Uterus (tissue), 4 donors: Measurements from ENCODE around the gene SLAMF7. TPM values are rescaled to one million over a fixed set of nuclear protein-coding genes. Genes with fewer than 3 reads are reported as not detected.

Experiments used
- DNase-seq, 2 donors: peaks; one replicate each; pipeline ENCODE4 v3.0.0-alpha.2; 2019 to 2020
- H3K27ac ChIP-seq, 2 donors: fragments of 200-600 bp; sonication (generic); 1 replicate in 1 of 2; 2 replicates in 1 of 2; pipeline ENCODE4 v1.5.1; 2016 to 2018
- H3K27me3 ChIP-seq, 2 donors: fragments of 200-600 bp; sonication (generic); one replicate each; pipeline ENCODE4 v1.5.1; 2018 to 2019; ENCODE audit warnings: control low read depth in 1 of 2
- H3K36me3 ChIP-seq, 2 donors: fragments of 200-600 bp; sonication (generic); one replicate each; pipeline ENCODE4 v1.5.1; 2019; ENCODE audit warnings: control low read depth in 1 of 2
- H3K4me1 ChIP-seq, 2 donors: fragments of 200-600 bp; sonication (generic); one replicate each; pipeline ENCODE4 v1.5.1; 2018 to 2019; ENCODE audit warnings: control low read depth in 1 of 2
- H3K4me3 ChIP-seq, 2 donors: fragments of 200-600 bp; sonication (generic); 1 replicate in 1 of 2; 2 replicates in 1 of 2; pipeline ENCODE4 v1.5.1; 2018 to 2019; ENCODE audit warnings: mild to moderate bottlenecking in 1 of 2
- H3K9me3 ChIP-seq, 2 donors: fragments of 200-600 bp; sonication (generic); one replicate each; pipeline ENCODE4 v1.5.1; 2019; ENCODE audit warnings: control low read depth in 1 of 2
- POLR2A ChIP-seq, 2 donors: fragments of 450-650 bp; IDR thresholded peaks; one replicate each; pipeline ENCODE4 v1.6.1; 2016; ENCODE audit warnings: antibody characterized with exemption in 2 of 2, mild to moderate bottlenecking in 1 of 2, moderate library complexity in 1 of 2
- intact Hi-C: fragments of 100-400 bp; cut with DNase I; formaldehyde crosslinking; loops from one replicate; pipeline ENCODE4 v1.15.1; 2023; ENCODE audit warnings: low total_unique reads
- total RNA-seq, 4 donors: library from RNA; depleted of rRNA in 3 of 4; stranded (reverse); fragments of >200 nt in 3 of 4; gene quantifications; one replicate each; pipeline versions ENCODE4 v1.1.0 to v1.2.4, GENCODE V29; 2014 to 2023
- TF ChIP-seq, protein P1 (sequence below), 4 experiments: fragments of 200-600 bp in 2 of 4; fragments of 450-650 bp in 2 of 4; sonication (generic) in 2 of 4; IDR thresholded peaks; one replicate each; pipeline ENCODE4 v1.5.1; 2016 to 2019; ENCODE audit warnings: antibody characterized with exemption in 4 of 4, mild to moderate bottlenecking in 2 of 4, moderate library complexity in 1 of 4
- donor health status: DM: yes; HTN: yes; CAD: no.

The SLAMF7 gene
- total RNA-seq, 4 donors from 2014 or later = 0.76 to 1.6 TPM; not detected in 2

DNA sequence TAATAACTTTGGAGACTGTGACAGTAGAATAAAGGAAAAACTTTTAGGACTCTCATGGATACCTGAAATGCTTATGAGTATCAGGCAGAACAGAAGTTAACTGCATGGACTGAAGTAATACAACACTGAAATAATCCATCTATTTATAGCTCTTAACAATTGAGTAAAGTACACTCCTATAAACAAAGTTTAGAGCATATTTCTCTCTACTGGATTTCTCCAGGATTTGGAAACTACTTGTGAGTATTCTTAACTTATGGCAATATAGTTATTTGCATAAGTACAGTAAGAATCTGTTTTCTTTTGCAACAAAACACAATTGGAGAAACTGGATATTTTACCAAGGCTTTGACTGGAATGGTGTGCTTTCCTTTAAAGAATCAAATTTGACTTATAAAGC is 17.6 kb upstream of the SLAMF7 start:
- Histone ChIP-seq H3K4me1 (no peaks in the 10 kb centered on the region), H3K4me3 (no peak overlapping the region), H3K36me3 (no peaks in the 10 kb centered on the region), H3K27me3 (no peaks in the 10 kb centered on the region), H3K27ac (no peak overlapping the region), H3K9me3 (no peaks in the 10 kb centered on the region)
- DNase-seq = no peak
- intact Hi-C loops = no loop called here
- TF ChIP-seq POLR2A (IDR thresholded peaks at IDR 0.05) = no peak
- TF ChIP-seq, protein P1, sequence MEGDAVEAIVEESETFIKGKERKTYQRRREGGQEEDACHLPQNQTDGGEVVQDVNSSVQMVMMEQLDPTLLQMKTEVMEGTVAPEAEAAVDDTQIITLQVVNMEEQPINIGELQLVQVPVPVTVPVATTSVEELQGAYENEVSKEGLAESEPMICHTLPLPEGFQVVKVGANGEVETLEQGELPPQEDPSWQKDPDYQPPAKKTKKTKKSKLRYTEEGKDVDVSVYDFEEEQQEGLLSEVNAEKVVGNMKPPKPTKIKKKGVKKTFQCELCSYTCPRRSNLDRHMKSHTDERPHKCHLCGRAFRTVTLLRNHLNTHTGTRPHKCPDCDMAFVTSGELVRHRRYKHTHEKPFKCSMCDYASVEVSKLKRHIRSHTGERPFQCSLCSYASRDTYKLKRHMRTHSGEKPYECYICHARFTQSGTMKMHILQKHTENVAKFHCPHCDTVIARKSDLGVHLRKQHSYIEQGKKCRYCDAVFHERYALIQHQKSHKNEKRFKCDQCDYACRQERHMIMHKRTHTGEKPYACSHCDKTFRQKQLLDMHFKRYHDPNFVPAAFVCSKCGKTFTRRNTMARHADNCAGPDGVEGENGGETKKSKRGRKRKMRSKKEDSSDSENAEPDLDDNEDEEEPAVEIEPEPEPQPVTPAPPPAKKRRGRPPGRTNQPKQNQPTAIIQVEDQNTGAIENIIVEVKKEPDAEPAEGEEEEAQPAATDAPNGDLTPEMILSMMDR (IDR thresholded peaks at IDR 0.05) = no peak

GRCh38 chr1:160722726-160723125 is 16.3 kb upstream of the SLAMF7 start:
- H3K4me3 ChIP-seq = no peak overlapping the region
- intact Hi-C loops = no loop called here
- DNase-seq = no peak
- no peaks in the 10 kb centered on the region for H3K27me3 ChIP-seq
- H3K27ac ChIP-seq = no peak overlapping the region
- TF ChIP-seq POLR2A (IDR thresholded peaks at IDR 0.05) = no peak
- TF ChIP-seq, protein P1 (IDR thresholded peaks at IDR 0.05) = no peak
- H3K4me1 ChIP-seq = no peaks in the 10 kb centered on the region
- H3K36me3 ChIP-seq = no peaks in the 10 kb centered on the region
- no peaks in the 10 kb centered on the region for H3K9me3 ChIP-seq

- no peak overlapping the region for H3K4me3 ChIP-seq
- H3K36me3 ChIP-seq = no peaks in the 10 kb centered on the region
- TF ChIP-seq POLR2A (IDR thresholded peaks at IDR 0.05) = no peak
- TF ChIP-seq, protein P1 (IDR thresholded peaks at IDR 0.05) = no peak
- DNase-seq = no peak
- no peaks in the 10 kb centered on the region for H3K4me1 ChIP-seq
- intact Hi-C loops = no loop called here
- H3K27me3 ChIP-seq = no peaks in the 10 kb centered on the region
- H3K27ac ChIP-seq = no peak overlapping the region
- H3K9me3 ChIP-seq = no peaks in the 10 kb centered on the region
These were observed 15.7 kb upstream of the SLAMF7 start for GRCh38 chr1:160723332-160723731.

DNA sequence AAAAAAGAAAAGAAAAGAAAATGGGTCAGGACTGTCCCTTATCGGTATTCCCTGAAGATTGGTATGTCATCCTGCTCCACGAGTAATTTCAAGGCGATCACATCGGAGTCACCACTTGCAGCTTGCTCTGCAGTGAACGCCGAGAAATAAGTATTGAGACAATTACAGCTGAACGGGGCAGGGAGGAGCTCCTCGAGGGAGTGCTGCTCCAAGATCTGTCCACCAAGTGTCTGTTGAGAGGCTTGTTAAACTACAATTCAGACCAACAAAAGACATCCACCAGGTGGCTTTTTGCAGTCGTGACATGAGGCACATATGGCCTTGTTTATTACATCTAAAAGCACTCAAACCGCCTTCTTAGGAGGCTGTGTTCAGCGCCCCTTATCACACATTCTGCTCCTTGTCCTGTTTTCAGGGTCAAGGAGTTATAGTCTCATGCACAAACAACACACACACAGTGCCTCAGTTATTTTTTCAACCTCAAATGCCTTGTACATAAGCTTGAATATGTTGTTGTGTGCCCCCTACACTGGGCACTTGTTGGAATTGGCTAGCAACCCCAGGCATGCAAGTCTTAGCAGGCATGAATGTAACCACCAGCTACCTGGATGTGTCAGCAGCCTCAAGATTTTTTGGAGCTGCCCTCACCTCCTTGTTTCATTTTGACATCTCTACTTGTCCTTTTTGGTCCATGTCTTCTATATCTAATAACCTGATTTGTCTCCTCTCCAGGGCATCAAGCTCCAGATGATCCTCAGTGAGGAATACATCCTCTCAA is 14.4 kb upstream of the SLAMF7 start:
- H3K4me1 ChIP-seq = no peaks in the 10 kb centered on the region
- H3K4me3 ChIP-seq = no peak overlapping the region
- no peak overlapping the region for H3K27ac ChIP-seq
- no peaks in the 10 kb centered on the region for H3K36me3 ChIP-seq
- H3K27me3 ChIP-seq = no peaks in the 10 kb centered on the region
- TF ChIP-seq POLR2A (IDR thresholded peaks at IDR 0.05) = no peak
- TF ChIP-seq, protein P1 (IDR thresholded peaks at IDR 0.05) = no peak
- DNase-seq = no peak
- intact Hi-C loops = no loop called here
- no peaks in the 10 kb centered on the region for H3K9me3 ChIP-seq

GRCh38 chr1:160726114-160726497 is 12.9 kb upstream of the SLAMF7 start:
- no peaks in the 10 kb centered on the region for H3K36me3 ChIP-seq
- TF ChIP-seq POLR2A (IDR thresholded peaks at IDR 0.05) = no peak
- TF ChIP-seq, protein P1 (IDR thresholded peaks at IDR 0.05) = no peak
- H3K27ac ChIP-seq = no peak overlapping the region
- H3K4me3 ChIP-seq = no peak overlapping the region
- H3K4me1 ChIP-seq = no peaks in the 10 kb centered on the region
- no peaks in the 10 kb centered on the region for H3K27me3 ChIP-seq
- intact Hi-C loops = no loop called here
- no peaks in the 10 kb centered on the region for H3K9me3 ChIP-seq
- DNase-seq = no peak
